Measurements from ENCODE around the gene GCNT3.

- TF ChIP-seq CTCF (IDR thresholded peaks at IDR 0.05) (no peak), POLR2A (IDR thresholded peaks at IDR 0.05) (no peak)
Observed at GRCh38 chr15:59595434-59595915, 16.1 kb upstream of the GCNT3 start.

Data from heart left ventricle (tissue), 13 donors.